Measurements from ENCODE around the gene PPOX.

DNA sequence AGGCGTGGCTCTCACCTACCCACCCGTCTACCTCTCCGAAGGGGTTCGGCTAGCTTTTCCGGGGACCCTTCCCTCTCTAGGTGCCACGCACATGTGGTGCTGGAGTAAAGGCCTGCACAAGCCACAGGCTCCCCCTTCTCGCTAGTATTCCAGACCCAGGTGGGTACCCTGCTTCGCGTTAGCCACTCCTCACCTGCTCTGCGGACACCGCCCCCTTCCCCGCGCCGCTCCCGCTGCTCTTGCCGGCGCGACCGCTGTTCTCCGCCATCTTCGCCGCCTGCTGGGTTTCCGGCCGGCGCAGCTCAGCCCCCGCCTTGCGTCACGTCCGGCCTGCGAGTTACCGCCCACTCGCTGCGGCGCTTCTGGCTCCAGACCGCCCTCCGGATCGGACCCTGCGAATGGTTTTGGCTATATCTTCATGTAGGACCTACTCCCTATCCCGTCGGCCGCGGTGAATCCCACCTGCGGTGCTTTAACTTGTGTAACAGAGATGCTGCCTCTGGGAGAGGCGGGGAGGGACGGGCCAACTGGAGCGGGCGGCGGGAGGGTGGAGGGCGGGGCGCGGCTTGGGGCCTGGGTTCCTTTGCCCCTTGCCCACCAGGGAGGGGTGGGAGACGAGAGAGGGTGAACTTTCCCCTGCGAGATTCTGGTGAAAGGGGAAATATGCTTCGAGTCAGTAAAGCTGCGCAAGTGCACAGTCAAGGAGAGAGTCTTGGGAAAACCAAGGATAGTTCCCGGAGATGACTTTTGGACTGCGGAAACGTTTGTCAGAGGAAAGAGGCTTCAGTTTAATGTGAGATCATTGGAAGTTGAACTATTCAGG lies 48.3 kb upstream of the PPOX start, which contains the start of the genes NIT1 and PFDN2:
- TF ChIP-seq EZH2phosphoT487 (IDR thresholded peaks at IDR 0.05), result no peak
- TF ChIP-seq, protein P1, sequence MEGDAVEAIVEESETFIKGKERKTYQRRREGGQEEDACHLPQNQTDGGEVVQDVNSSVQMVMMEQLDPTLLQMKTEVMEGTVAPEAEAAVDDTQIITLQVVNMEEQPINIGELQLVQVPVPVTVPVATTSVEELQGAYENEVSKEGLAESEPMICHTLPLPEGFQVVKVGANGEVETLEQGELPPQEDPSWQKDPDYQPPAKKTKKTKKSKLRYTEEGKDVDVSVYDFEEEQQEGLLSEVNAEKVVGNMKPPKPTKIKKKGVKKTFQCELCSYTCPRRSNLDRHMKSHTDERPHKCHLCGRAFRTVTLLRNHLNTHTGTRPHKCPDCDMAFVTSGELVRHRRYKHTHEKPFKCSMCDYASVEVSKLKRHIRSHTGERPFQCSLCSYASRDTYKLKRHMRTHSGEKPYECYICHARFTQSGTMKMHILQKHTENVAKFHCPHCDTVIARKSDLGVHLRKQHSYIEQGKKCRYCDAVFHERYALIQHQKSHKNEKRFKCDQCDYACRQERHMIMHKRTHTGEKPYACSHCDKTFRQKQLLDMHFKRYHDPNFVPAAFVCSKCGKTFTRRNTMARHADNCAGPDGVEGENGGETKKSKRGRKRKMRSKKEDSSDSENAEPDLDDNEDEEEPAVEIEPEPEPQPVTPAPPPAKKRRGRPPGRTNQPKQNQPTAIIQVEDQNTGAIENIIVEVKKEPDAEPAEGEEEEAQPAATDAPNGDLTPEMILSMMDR (IDR thresholded peaks at IDR 0.05), result no peak
- TF ChIP-seq EZH2 (IDR thresholded peaks at IDR 0.05), result no peak

All from neural progenitor cell (in vitro differentiated cells).